ENCODE results near the gene MAP7. TPM values are rescaled to one million over a fixed set of nuclear protein-coding genes. Genes with fewer than 3 reads are reported as not detected.

The MAP7 gene
- total RNA-seq, 3 donors from 2014 or later (not counting 1 experiment from before 2014, with no cell fraction given), result 0.14 to 0.68 (median 0.14) TPM

- H3K9me3 Mint-ChIP-seq, result no peaks in the 10 kb centered on the region
Measured at GRCh38 chr6:136514591-136514990, 35.6 kb downstream of the MAP7 start.

GRCh38 chr6:136511926-136512325, 38.3 kb downstream of the MAP7 start:
- Mint-ChIP-seq H3K4me1 (peaks cover 0 to 5% of the 10 kb centered on the region in 2 donors), H3K27ac (no peak overlapping the region)
- no peak for ATAC-seq

More at GRCh38 chr6:136514591-136514990, 35.6 kb downstream of the MAP7 start:
- Histone ChIP-seq H3K36me3 (ENCODE audit: control insufficient read depth, insufficient read depth, low read length) (no peaks in the 10 kb centered on the region), H3K4me1 (ENCODE audit: control insufficient read depth, insufficient read depth, low read length) (peaks cover 3% of the 10 kb centered on the region), H3K27me3 (ENCODE audit: control insufficient read depth, insufficient read depth, low read length) (no peaks in the 10 kb centered on the region), H3K9me3 (ENCODE audit: control insufficient read depth, insufficient read depth, low read length) (no peaks in the 10 kb centered on the region), H3K27ac (ENCODE audit: low read length) (no peak overlapping the region), H3K4me3 (ENCODE audit: low read length) (no peak overlapping the region)
- DNase-seq (no peak), ATAC-seq (no peak)
- Mint-ChIP-seq H3K4me1 (peaks cover 0 to 5% of the 10 kb centered on the region in 2 donors), H3K27me3 (ENCODE audit: low read depth in 2 of 2) (peaks cover 2 to 11% of the 10 kb centered on the region in 2 donors), H3K27ac (no peak overlapping the region), H3K4me3 (no peak overlapping the region), H3K36me3 (no peaks in the 10 kb centered on the region)
- 89% methylated on average over 4 of the region's 4 CpGs for WGBS (ENCODE audit: insufficient coverage)
- no peak for TF ChIP-seq CTCF (IDR thresholded peaks at IDR 0.05)
- intact Hi-C loops (cut with micrococcal nuclease), result no loop called here

GRCh38 chr6:136511397-136511796, 38.8 kb downstream of the MAP7 start:
- no peaks in the 10 kb centered on the region for H3K36me3 Mint-ChIP-seq
- Histone ChIP-seq H3K9me3 (ENCODE audit: control insufficient read depth, insufficient read depth, low read length) (no peaks in the 10 kb centered on the region), H3K4me3 (ENCODE audit: low read length) (no peak overlapping the region), H3K27me3 (ENCODE audit: control insufficient read depth, insufficient read depth, low read length) (no peaks in the 10 kb centered on the region), H3K36me3 (ENCODE audit: control insufficient read depth, insufficient read depth, low read length) (no peaks in the 10 kb centered on the region), H3K27ac (ENCODE audit: low read length) (no peak overlapping the region), H3K4me1 (ENCODE audit: control insufficient read depth, insufficient read depth, low read length) (peaks cover 3% of the 10 kb centered on the region)
- no peak overlapping the region for H3K27ac Mint-ChIP-seq
- no peaks in the 10 kb centered on the region for H3K9me3 Mint-ChIP-seq
- no CpG with 5 or more reads among the region's 1 CpG for WGBS (ENCODE audit: insufficient coverage)
- H3K27me3 Mint-ChIP-seq (ENCODE audit: low read depth in 2 of 2), result peaks cover 2 to 6% of the 10 kb centered on the region in 2 donors
- no peak overlapping the region for H3K4me3 Mint-ChIP-seq
- TF ChIP-seq CTCF (IDR thresholded peaks at IDR 0.05), result no peak
- peaks cover 0 to 5% of the 10 kb centered on the region in 2 donors for H3K4me1 Mint-ChIP-seq
- intact Hi-C loops (cut with micrococcal nuclease), result no loop called here
- ATAC-seq (no peak), DNase-seq (no peak)

More at GRCh38 chr6:136511926-136512325, 38.3 kb downstream of the MAP7 start:
- H3K4me3 ChIP-seq (ENCODE audit: low read length), result no peak overlapping the region
- H3K36me3 Mint-ChIP-seq, result no peaks in the 10 kb centered on the region
- no peaks in the 10 kb centered on the region for H3K36me3 ChIP-seq (ENCODE audit: control insufficient read depth, insufficient read depth, low read length)
- 86% methylated on average over 3 of the region's 3 CpGs for whole genome bisulfite sequencing (ENCODE audit: insufficient coverage)
- no peaks in the 10 kb centered on the region for H3K27me3 ChIP-seq (ENCODE audit: control insufficient read depth, insufficient read depth, low read length)
- peaks cover 3% of the 10 kb centered on the region for H3K4me1 ChIP-seq (ENCODE audit: control insufficient read depth, insufficient read depth, low read length)
- no peaks in the 10 kb centered on the region for H3K9me3 ChIP-seq (ENCODE audit: control insufficient read depth, insufficient read depth, low read length)
- H3K9me3 Mint-ChIP-seq, result no peaks in the 10 kb centered on the region
- intact Hi-C loops (cut with micrococcal nuclease), result no loop called here
- TF ChIP-seq CTCF (IDR thresholded peaks at IDR 0.05), result no peak
- H3K27ac ChIP-seq (ENCODE audit: low read length), result no peak overlapping the region
- H3K27me3 Mint-ChIP-seq (ENCODE audit: low read depth in 2 of 2), result peaks cover 2 to 6% of the 10 kb centered on the region in 2 donors
- H3K4me3 Mint-ChIP-seq, result no peak overlapping the region
- no peak for DNase-seq

GRCh38 chr6:136510782-136511181, 39.4 kb downstream of the MAP7 start:
- WGBS (ENCODE audit: insufficient coverage), result 66% methylated on average over 4 of the region's 4 CpGs
- intact Hi-C loops (cut with micrococcal nuclease), result no loop called here
- Histone ChIP-seq H3K36me3 (ENCODE audit: control insufficient read depth, insufficient read depth, low read length) (no peaks in the 10 kb centered on the region), H3K4me3 (ENCODE audit: low read length) (no peak overlapping the region), H3K9me3 (ENCODE audit: control insufficient read depth, insufficient read depth, low read length) (no peaks in the 10 kb centered on the region), H3K27me3 (ENCODE audit: control insufficient read depth, insufficient read depth, low read length) (no peaks in the 10 kb centered on the region), H3K27ac (ENCODE audit: low read length) (no peak overlapping the region), H3K4me1 (ENCODE audit: control insufficient read depth, insufficient read depth, low read length) (peaks cover 3% of the 10 kb centered on the region)
- DNase-seq, result peak in 1 of 2 donors; percentile 31
- Mint-ChIP-seq H3K36me3 (no peaks in the 10 kb centered on the region), H3K4me1 (peaks cover 0 to 5% of the 10 kb centered on the region in 2 donors), H3K27ac (no peak overlapping the region), H3K9me3 (no peaks in the 10 kb centered on the region), H3K27me3 (ENCODE audit: low read depth in 2 of 2) (peaks cover 0 to 6% of the 10 kb centered on the region in 2 donors), H3K4me3 (no peak overlapping the region)
- no peak for TF ChIP-seq CTCF (IDR thresholded peaks at IDR 0.05)
- ATAC-seq, result no peak

Measured in natural killer cell (primary cell).